Retinal pigment epithelial cell (primary cell): ENCODE measurements around the gene MLPH.
A peak's percentile ranks its signal among the peaks of the same experiment; 100 is the strongest.

Experiments used
- DNase-seq: peaks from one replicate; pipeline ENCODE4 v3.0.0-alpha.2; 2010; ENCODE audit warnings: low read depth
- H3K4me3 ChIP-seq: 2 replicates; pipeline ENCODE4 v1.5.1; 2011; ENCODE audit warnings: mild to moderate bottlenecking, low read length, control low read depth, moderate library complexity
- CTCF ChIP-seq: conservative IDR thresholded peaks from 2 replicates; pipeline ENCODE4 v1.5.1; 2011; ENCODE audit warnings: low read depth, low read length, control low read depth, inconsistent platforms

Gene MLPH

GRCh38 chr2:237588044-237588696 is 101.1 kb downstream of the MLPH start:
- DNase-seq: no peak
- H3K4me3 ChIP-seq: no peak overlapping the region
- no peak for TF ChIP-seq CTCF

GRCh38 chr2:237590272-237591140 is 103.5 kb downstream of the MLPH start, which contains the start of gene RAB17:
Gene RAB17, minus strand, starts transcription at chr2:237590734. Its CDS starts 4,580 bp downstream, at chr2:237586154.
- no peak for TF ChIP-seq CTCF
- no peak for DNase-seq
- H3K4me3 ChIP-seq: peak within 1 kb of the TSS; percentile 11

GRCh38 chr2:237591141-237591881 is 104.3 kb downstream of the MLPH start:
- H3K4me3 ChIP-seq: no peak overlapping the region
- TF ChIP-seq CTCF: no peak
- no peak for DNase-seq

- no peak for TF ChIP-seq CTCF
- H3K4me3 ChIP-seq: no peak overlapping the region
- DNase-seq: no peak
Observed at GRCh38 chr2:237592425-237592980, 105.5 kb downstream of the MLPH start.

- no peak for TF ChIP-seq CTCF
- no peak overlapping the region for H3K4me3 ChIP-seq
- DNase-seq: no peak
Observed at GRCh38 chr2:237593036-237593435, 106.0 kb downstream of the MLPH start.

- no peak overlapping the region for H3K4me3 ChIP-seq
- no peak for DNase-seq
- TF ChIP-seq CTCF: no peak
Observed at GRCh38 chr2:237593596-237594320, 106.7 kb downstream of the MLPH start.
